ENCODE measurements around the gene GNB5.

DNA sequence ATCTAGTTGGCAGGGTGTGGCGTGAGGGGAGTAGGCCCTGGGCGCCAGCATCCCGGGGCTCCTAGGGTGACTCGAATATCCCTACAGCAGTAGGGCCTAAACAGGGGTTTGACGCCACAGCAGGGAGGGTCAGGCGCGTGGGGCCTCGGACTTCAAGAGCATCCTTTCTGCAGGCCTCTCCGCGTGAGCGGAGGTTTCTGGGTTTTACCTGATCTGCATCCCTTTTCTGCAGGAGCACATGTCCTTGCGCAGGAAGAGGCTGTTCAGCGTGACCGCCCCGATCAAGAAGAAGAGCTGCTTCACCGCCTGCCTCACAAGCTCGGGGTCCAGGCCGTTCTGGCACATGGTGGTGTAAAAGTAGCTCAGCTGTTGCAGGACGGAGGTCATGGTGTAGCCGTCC is 13.5 kb upstream of the GNB5 start:
- TF ChIP-seq POLR2A (IDR thresholded peaks at IDR 0.05): no peak
- TF ChIP-seq, protein P1, sequence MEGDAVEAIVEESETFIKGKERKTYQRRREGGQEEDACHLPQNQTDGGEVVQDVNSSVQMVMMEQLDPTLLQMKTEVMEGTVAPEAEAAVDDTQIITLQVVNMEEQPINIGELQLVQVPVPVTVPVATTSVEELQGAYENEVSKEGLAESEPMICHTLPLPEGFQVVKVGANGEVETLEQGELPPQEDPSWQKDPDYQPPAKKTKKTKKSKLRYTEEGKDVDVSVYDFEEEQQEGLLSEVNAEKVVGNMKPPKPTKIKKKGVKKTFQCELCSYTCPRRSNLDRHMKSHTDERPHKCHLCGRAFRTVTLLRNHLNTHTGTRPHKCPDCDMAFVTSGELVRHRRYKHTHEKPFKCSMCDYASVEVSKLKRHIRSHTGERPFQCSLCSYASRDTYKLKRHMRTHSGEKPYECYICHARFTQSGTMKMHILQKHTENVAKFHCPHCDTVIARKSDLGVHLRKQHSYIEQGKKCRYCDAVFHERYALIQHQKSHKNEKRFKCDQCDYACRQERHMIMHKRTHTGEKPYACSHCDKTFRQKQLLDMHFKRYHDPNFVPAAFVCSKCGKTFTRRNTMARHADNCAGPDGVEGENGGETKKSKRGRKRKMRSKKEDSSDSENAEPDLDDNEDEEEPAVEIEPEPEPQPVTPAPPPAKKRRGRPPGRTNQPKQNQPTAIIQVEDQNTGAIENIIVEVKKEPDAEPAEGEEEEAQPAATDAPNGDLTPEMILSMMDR (IDR thresholded peaks at IDR 0.05): no peak
